ENCODE measurements around the gene SPRR2G.
"Not testable (repeated sequence)": the region's sequence is repeated elsewhere in the genome, so short reads cannot be mapped to it uniquely, and the experiment has no call there.

GRCh38 chr1:153188301-153188700 lies 37.6 kb upstream of the SPRR2G start:
- TF ChIP-seq EZH2 (IDR thresholded peaks at IDR 0.05; ENCODE audit: low read length, unreplicated experiment) = not testable (repeated sequence)
- TF ChIP-seq, protein P1, sequence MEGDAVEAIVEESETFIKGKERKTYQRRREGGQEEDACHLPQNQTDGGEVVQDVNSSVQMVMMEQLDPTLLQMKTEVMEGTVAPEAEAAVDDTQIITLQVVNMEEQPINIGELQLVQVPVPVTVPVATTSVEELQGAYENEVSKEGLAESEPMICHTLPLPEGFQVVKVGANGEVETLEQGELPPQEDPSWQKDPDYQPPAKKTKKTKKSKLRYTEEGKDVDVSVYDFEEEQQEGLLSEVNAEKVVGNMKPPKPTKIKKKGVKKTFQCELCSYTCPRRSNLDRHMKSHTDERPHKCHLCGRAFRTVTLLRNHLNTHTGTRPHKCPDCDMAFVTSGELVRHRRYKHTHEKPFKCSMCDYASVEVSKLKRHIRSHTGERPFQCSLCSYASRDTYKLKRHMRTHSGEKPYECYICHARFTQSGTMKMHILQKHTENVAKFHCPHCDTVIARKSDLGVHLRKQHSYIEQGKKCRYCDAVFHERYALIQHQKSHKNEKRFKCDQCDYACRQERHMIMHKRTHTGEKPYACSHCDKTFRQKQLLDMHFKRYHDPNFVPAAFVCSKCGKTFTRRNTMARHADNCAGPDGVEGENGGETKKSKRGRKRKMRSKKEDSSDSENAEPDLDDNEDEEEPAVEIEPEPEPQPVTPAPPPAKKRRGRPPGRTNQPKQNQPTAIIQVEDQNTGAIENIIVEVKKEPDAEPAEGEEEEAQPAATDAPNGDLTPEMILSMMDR (conservative IDR thresholded peaks at IDR 0.05; ENCODE audit: low read depth, low read length) = not testable (repeated sequence)

All from PC-3 (cell line).